Left hindlimb (tissue), 1 donor: ENCODE data around the gene C16orf89.
"Not testable (repeated sequence)": the region's sequence is repeated elsewhere in the genome, so short reads cannot be mapped to it uniquely, and the experiment has no call there.

Source experiments
- DNase-seq: peaks from one replicate; pipeline ENCODE4 v3.0.0-alpha.2; 2018

Gene C16orf89

GRCh38 chr16:5084099-5084731 lies 18.5 kb upstream of the C16orf89 start:
- not testable (repeated sequence) for DNase-seq

- peak; percentile 18 for DNase-seq
Observed at GRCh38 chr16:5083646-5084045, 17.9 kb upstream of the C16orf89 start.

GRCh38 chr16:5080996-5081395 lies 15.2 kb upstream of the C16orf89 start:
- peak; percentile 27 for DNase-seq

DNA sequence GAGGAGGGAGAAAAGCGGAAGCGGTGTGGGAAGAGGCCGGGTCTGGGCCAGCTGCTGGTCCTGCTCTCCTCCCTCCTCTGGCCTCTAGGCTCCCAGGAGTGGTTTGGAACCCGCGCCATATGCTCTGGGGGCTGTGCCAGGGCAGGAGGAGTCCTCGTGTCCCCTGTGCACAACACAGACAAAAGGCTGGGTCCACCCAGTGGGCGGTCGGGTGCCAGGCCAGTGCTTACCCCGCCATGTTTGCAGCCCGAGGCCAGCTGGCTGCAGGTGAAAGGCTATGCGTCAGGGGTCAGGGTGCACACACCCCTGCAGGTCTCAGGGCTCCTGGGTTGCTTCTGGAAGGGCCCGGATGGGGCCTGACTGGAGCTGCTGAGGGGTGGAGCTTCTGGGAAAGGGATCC lies 14.7 kb upstream of the C16orf89 start:
- not testable (repeated sequence) for DNase-seq

GRCh38 chr16:5078626-5079025 lies 12.9 kb upstream of the C16orf89 start:
- DNase-seq, result peak; percentile 16

- peak; percentile 8 for DNase-seq
Observed at GRCh38 chr16:5077304-5077703, 11.5 kb upstream of the C16orf89 start.

DNA sequence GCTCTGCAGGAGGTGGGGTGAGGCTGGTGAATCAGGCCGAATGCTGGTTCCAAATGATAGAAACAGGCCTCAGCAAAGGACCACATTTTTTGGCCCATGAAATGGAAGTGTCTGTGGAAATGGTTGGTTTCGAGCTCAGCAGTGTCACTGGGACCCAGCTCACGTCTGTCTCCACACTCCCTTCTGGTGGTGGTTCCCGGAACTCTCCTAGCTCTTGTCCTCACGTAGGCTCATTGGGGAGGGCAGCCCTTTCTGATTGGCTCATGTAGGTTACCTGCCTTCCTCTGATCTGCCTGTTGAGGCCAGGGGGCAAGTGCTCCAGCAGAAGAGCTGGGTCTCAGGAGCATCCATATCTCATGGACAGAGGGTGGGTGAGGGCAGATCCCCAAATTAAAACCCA lies 9.9 kb upstream of the C16orf89 start:
- peak; percentile 19 for DNase-seq

DNA sequence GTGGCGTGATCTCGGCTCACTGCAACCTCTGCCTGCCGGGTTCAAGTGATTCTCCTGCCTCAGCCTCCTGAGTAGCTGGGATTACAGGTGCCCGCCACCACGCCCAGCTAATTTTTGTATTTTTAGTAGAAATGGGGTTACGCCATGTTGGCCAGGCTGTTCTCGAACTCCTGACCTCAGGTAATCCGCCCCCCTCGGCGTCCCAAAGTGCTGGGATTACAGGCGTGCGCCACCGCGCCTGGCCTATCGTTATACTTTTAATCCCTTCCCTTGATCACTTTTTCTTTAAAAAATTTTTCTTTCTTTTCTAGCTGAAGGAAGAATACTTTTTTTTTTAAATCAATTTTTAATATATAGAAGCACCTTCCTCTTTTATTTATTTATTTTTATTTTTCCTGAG lies 8.0 kb upstream of the C16orf89 start:
- DNase-seq, result peak; percentile 6

DNA sequence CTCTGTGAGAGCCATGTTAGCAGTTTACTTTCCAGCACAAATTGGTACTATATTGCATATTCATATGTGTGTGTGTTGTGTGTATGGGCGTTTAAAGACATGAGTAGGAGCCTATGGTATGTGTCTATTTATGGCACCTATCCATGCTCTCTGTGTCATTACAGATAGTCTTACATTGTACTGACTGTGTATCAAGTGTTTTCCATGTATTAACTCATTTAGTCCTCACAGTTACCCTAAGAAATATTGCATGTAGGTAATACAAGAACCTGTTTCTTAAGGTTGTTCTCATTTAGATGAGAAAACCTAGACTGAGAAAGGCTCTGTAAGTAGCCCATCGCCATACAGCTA lies 7.5 kb upstream of the C16orf89 start:
- no peak for DNase-seq

- DNase-seq, result no peak
Observed at GRCh38 chr16:5072334-5073278, 6.8 kb upstream of the C16orf89 start.

- peak; percentile 92 for DNase-seq
Observed at GRCh38 chr16:5071681-5072333, 6.1 kb upstream of the C16orf89 start, which contains the start of gene ALG1. Gene ALG1 (plus strand): TSS chr16:5071843. CDS start chr16:5071850, 7 bp downstream.

GRCh38 chr16:5071341-5071680 lies 5.6 kb upstream of the C16orf89 start:
- no peak for DNase-seq

DNA sequence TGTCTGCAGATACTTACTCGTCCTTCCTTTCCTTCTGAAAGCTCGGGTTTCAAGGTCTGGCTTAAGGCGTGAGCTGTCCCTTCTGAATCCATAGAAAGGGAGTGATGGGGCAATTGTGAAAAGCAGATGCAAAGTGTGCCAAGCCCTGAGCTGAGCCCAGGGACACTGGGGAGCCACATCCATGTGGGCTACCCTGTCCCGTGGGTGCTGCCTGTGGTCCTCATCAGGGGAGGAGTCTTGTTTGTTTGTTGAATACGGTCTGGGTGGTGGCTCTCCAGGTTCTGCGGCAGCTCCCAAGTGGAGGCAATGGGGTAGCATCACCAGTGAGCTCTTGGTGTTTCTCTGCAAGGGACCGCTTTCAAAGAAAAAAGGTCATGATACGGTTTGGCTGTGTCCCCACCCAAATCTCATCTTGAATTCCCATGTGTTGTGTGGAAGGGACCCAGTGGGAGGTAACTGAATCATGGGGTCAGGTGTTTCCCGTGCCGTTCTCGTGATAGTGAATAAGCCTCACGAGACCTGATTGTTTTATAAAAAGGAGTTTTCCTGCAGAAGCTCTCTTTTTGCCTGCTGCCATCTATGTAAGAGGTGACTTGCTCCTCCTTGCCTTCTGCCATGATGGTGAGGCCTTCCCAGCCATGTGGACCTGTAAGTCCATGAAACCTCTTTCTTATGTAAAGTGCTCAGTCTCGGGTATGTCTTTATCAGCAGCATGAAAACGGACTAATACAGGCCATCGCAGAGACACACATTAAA lies 4.9 kb upstream of the C16orf89 start:
- no peak for DNase-seq

DNA sequence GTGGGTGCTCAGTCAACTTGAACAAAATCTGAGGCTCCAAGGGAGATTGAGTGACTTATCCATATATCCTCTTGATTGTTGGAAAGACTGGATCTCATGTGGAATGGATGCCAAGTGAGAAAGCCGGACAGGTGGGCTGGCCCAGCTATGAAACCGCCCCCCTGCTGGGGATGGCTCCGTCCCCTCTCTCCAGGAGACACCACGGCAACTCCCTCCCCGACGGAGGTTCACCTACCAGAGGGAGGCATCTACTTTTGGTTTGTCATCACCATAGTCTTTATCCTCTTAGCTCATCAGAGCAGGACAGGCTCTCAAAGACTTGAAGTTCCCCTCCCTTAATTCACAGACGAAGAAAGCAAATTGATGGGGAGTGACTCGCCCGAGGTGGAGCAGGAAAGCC lies 4.1 kb upstream of the C16orf89 start:
- DNase-seq, result peak; percentile 15

GRCh38 chr16:5069048-5069447 lies 3.3 kb upstream of the C16orf89 start:
- DNase-seq, result no peak

DNA sequence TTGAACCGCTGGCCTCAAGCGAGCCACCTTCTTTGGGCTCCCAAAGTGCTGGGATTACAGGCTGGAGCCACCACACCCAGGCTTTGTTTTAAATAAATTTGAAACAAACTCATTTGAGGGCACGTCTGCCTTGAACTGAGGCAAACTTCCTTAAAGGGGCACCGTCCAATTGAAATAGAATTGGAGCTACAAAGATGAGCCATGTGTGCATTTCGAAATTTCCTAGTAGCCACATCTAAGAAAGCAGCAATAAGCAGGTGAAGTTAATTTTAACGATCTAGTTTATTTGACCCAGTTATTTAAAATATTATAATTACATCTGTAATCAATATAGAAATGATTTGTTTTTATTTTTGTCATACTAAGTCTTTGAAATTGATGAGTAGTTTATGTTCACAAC lies 755 bp upstream of the C16orf89 start:
- DNase-seq, result no peak

GRCh38 chr16:5065326-5065725 lies 430 bp downstream of the C16orf89 start:
- DNase-seq, result peak; percentile 10

- peak; percentile 6 for DNase-seq
Observed at GRCh38 chr16:5064915-5065314, 841 bp downstream of the C16orf89 start.

DNA sequence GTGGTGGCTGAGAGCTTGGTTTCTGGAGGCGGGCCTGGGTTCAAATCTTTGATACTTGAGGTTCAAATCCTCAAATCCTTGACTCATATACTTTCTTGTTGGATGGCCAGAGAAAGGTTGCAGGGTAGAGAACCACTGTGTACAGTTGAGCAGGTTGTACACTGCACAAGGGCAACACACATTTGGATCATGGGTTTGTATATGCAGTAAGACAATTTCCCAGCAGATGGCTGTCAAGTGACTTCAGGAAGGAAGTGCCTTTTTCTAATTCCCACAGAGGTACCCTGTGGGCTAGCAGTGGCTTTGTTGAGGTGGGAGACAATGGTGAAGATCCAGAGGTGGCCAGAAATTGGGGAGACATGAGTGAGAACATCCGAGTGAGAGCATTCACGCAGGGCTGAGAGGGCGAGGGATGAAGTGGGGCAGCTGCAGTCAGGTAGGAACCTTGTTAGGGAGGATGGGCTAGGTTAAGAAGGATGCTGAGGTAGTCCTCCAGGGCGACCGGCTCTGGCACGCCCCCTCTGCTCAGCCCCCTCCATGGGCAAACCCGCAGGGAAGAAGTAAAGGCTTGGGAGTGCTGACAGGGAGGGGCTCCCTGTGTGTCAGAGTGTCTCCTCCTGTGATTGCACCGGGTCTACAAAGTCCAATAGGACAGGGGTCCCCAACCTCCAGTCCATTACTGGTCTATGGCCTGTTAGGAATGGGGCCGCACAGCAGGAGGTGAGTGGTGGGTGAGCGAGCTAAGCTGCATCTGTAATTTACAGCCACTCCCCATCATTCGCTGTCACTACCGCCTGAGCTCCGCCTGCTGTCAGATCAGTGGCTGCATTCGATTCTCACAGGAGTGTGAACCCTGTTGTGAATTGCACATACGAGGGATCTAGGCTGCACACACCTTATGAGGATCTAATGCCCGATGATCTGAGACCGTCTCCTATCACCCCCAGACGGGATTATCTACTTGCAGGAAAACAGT lies 2.7 kb downstream of the C16orf89 start:
- peak; percentile 10 for DNase-seq

GRCh38 chr16:5062051-5062450 lies 3.7 kb downstream of the C16orf89 start:
- peak; percentile 24 for DNase-seq

- DNase-seq, result peak; percentile 15
Observed at GRCh38 chr16:5060073-5060641, 5.6 kb downstream of the C16orf89 start.
